GM19372 (cell line): Measurements from ENCODE around the gene SNX13.
"Not testable (repeated sequence)": the region's sequence is repeated elsewhere in the genome, so short reads cannot be mapped to it uniquely, and the experiment has no call there.

ENCODE experiments used
- ATAC-seq: cut with Tn5 transposase; IDR thresholded peaks from one replicate; pipeline ENCODE4 v1.9.1; 2021; ENCODE audit warnings: mild to moderate bottlenecking, low read depth, moderate library complexity; ENCODE audit not compliant: unreplicated experiment

The SNX13 gene

GRCh38 chr7:17856251-17856650 lies 84.0 kb downstream of the SNX13 start:
- no peak for ATAC-seq

GRCh38 chr7:17855202-17855601 lies 85.1 kb downstream of the SNX13 start:
- no peak for ATAC-seq

GRCh38 chr7:17854261-17855047 lies 85.8 kb downstream of the SNX13 start:
- ATAC-seq = no peak

DNA sequence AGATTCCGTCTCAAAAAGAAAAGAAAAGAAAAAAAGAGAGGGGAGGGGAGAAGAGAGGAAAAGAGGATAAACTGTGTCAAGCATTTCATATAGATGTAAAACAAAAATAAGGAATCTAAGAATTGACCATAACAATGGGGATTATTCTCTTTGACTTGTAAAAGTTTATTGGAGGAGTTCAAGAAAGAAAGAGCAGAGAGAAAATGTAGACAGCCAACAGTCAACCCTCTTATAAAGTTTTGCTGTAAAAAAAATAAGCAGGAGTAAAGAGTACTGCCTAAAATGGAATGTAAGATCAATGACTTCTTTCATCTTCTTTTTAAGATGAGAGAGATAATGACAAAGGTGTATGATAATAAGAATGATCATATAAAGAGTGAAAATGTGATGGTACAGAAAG lies 87.9 kb downstream of the SNX13 start:
- ATAC-seq = no peak

GRCh38 chr7:17849504-17849903 lies 90.8 kb downstream of the SNX13 start:
- no peak for ATAC-seq

DNA sequence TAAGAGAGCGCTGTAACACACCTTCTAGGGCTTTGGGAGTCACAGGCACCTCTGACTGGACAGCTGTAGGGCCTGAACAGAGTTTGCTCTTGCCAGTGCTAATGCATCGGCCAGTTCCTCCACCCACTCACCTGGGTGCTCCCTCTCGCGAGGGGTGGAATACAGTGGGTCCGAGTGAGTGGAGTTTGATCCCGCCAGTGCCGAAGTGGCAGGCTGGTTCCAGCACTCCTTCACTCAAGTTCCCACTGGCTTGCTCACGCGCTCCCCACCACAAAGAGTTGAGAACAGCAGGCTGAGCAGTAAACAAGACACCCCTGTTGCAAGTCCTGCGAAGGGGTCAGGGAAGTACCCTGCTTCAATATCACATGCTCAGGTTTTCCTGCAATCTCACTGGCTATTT lies 91.8 kb downstream of the SNX13 start:
- no peak for ATAC-seq

DNA sequence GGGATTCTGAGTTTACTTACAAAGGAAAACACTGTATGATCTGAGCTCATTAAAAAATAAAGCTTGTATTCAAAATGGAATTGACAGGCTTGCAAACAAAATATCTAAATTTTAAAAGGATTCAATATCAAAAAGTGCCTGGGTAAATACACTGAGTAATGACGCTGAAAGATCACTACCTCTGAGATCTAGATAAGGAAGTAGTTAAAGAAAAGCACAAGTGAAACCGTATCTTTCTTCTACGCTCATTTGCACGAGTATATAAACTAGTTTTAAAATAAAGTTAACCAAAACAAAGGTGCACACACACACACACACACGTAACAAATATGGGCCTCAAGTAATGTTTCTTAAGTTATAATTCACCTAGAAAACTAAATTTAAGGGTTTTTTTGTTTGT lies 93.4 kb downstream of the SNX13 start:
- no peak for ATAC-seq

DNA sequence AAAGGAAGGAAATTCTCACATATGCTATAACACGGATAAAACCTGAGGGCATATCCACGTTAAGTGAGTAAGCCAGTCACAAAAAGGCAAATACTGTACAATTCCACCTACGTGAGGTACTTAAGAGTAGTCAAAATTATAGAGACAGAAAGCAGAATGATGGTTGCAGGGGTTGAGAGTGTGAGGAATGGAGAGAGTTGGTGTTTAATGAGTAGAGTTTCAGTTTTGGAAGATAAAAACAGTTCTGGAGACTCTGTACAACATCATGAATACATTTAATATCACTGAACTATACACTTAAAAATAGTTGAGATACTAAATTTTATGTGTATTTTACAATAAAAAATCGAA lies 95.1 kb downstream of the SNX13 start:
- no peak for ATAC-seq

GRCh38 chr7:17844514-17845196 lies 95.6 kb downstream of the SNX13 start:
- no peak for ATAC-seq

DNA sequence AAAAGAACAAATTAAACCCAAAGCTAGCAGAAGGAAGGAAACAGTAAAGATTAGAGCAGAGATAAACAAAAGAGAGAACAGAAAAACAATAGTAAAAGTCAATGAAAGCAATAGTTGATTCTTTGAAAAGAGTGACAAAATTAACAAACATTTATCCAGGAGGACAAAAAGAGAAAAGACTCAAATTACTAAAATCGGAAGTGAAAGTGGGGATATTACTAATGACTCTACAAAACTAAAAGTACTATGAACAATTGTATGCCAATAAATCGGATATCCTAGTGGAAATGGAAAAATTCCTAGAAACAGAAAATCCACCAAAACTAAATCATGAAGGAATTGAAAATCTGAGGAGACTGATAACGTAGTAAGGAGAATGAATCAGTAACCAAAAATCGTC lies 96.3 kb downstream of the SNX13 start:
- ATAC-seq = no peak

DNA sequence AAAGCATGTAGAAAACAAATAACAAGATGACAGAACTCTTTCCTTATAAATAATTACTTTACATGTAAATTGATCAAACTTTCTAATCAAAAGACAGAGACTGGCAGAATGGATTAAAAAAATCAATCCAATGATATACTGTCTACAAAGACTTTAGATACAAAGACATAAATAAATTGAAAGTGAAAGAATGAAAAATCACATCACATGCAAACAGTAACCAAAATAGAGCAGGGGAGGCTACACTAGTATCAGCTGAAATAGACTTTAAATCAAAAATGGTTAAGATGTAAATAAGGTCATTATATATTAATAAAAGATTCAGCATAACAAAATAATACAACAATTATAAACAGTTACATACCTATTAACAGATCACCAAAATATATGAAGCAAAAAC lies 97.3 kb downstream of the SNX13 start:
- ATAC-seq = no peak

DNA sequence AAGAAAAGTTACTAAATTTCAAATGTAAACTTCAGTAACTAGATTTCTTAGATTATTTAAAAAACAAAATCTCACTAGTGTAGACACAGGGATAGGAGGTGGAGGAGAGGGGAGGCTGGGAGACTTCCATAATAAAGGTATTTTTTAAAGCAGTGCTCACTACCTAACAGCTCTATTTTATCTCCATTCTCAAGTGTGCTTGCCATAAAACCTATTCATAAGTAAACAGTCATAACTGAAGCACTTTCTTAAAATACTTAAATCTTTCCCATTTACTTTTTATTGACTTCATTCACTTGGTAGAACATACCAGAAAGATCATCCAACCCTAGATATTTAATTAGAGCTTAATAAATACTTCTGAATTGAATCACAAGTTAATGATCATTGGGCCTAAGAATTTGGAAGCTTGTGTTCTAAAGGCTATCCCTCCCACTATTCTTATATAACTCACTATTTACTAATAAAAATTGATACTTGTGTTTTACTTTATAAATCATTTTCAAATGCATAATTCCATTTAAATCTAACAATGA lies 107.4 kb downstream of the SNX13 start:
- ATAC-seq = no peak

DNA sequence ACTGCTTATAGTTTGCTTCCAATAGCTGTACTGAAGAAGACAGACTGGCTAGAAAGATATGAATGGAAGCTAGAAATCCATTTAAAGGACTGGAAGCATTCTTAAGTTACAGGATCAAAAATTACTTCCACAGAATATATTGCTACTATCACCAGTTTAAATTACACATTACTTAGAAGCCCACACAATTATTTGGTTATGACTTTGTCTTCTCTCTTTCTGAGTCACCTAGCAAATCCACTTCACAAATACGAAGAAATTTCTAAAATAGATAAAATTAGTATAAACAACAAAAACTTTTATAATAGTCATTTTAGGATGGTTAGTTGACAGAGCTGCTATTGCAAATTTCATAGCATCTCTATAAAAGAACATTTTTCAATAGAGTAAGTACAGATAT lies 108.1 kb downstream of the SNX13 start:
- no peak for ATAC-seq

DNA sequence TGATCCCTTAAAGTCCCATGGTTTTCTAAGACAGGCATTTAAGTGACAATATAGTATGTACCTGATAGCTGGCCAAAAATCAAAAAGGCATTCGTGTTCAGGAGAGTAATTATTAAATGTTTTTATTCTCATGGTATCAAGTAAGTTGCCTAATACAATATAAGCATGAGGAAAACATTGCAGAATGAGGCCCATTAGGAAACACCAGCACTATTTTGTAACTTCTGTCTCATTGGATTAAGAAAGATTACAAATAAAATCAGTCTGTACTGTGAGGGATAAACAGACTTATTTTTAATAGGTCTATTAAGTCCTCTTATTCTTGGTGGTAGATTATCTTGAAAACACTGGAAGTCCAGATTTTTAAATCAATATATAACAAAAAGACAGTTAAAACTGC lies 110.1 kb downstream of the SNX13 start:
- no peak for ATAC-seq

DNA sequence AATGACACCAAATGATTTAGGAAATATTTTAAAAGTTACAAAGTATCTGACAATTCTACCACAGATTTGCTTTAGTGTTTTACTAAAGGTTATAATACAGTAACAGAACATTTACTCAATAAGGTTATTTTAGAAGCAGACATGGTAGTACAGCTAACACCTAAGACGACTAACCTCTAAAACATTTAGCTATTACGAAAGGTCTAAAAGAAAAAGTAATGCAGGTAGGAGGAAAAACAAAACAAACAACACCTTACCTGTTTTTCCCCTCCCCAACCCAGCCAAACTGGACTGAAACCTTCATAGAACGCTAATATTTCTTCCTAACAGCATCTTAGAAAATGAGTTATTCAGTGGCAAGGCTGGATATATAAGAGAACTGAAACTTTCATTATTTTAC lies 111.3 kb downstream of the SNX13 start:
- ATAC-seq = no peak

DNA sequence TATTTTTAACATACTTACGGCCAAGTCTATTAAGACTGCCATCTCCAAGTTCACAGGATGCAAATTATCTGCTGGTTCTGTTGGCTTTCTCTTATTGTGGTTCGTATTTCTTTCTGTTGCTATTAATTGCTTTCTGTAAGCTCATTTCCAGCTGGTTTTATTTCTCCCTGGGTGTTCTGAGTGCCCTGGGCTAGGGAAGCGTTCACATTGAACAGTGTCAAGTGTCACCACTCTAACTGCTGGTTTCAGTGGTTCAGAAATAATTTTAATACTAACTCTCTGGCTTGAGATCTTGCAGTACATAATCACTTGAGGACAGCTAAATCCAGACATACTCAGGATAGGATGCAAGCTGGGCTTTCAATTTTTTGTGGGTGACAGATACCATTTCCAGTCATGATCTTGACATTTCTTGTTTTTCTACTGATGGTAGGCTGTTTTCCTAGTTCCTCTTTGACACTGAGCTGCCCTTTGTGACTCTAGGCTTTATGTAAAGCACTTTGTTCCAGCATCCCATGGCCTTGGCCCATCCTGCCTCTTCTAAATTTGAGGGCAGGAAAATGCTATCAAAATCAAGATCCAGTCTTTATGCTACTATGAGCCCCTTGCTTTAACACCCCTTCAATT lies 117.6 kb downstream of the SNX13 start:
- no peak for ATAC-seq

- no peak for ATAC-seq
These were observed 123.4 kb downstream of the SNX13 start for GRCh38 chr7:17816903-17817302.

DNA sequence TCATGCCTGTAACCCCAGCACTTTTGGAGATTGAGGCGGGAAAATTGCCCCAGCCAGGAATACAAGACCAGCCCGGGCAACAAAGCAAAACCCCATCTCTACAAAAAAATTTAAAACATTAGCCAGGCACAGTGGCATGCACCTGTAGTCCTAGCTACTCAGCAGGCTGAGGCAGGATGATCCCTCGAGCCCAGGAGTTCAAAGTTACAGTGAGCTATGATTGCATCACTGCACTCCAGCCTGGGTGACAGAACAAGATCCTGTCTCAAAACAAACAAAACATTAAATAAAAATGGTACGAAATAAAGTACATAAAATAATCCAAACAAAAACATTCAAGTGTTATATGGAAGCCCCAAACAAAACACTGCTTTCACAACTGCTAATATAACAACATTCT lies 125.0 kb downstream of the SNX13 start:
- ATAC-seq = no peak

- ATAC-seq = no peak
These were observed 126.2 kb downstream of the SNX13 start for GRCh38 chr7:17814058-17814457.

GRCh38 chr7:17809215-17809614 lies 131.1 kb downstream of the SNX13 start:
- ATAC-seq = not testable (repeated sequence)

- no peak for ATAC-seq
These were observed 133.1 kb downstream of the SNX13 start for GRCh38 chr7:17807242-17807641.

DNA sequence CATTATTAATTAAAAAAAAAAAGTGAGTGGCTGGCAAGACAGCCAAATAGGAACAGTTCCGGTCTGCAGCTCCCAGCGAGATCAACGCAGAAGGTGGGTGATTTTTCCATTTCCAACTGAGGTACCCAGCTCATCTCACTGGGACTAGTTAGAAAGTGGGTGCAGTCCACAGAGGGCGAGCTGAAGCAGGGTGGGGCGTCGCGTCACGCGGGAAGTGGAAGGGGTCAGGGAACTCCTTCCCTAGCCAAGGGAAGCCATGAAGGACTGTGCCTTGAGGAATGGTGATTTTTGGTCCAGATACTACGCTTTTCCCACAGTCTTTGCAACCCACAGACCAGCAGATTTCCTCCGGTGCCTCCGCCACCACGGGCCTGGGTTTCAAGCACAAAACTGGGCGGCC lies 133.7 kb downstream of the SNX13 start:
- no peak for ATAC-seq
